HG02981 (cell line): ENCODE results near the gene BBS7.

ENCODE experiments used
- ATAC-seq: cut with Tn5 transposase; IDR thresholded peaks from one replicate; pipeline ENCODE4 v1.9.1; 2021; ENCODE audit warnings: mild to moderate bottlenecking, moderate library complexity; ENCODE audit not compliant: unreplicated experiment

BBS7 gene

GRCh38 chr4:121829511-121829910, 40.8 kb downstream of the BBS7 start:
- ATAC-seq, result no peak

GRCh38 chr4:121827853-121828252, 42.4 kb downstream of the BBS7 start:
- no peak for ATAC-seq

DNA sequence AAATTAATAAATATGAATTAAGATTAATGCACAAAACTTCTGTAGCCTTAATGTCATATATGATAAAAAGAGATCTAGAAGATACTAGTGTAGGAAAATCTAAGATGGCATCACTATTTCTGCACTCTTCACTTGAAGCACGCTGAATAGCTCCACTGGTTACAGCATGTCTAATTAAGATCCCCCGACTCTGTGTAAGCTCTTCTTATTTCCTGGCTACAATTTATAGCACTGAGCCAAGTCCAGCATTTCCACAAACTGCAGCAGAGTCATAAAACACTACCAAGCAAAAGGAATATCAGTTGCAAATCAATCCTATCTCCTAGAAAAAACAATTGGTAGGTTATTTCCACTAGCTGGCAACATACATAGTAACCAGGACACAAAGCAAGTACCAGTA, 45.3 kb downstream of the BBS7 start:
- ATAC-seq, result no peak

GRCh38 chr4:121824171-121824527, 46.1 kb downstream of the BBS7 start:
- ATAC-seq, result no peak

GRCh38 chr4:121823505-121824170, 46.6 kb downstream of the BBS7 start, which contains the start of gene CCNA2:
Gene CCNA2 (minus strand): TSS chr4:121823883. CDS start chr4:121823628, 255 bp downstream.
- ATAC-seq, result peak; percentile 94

DNA sequence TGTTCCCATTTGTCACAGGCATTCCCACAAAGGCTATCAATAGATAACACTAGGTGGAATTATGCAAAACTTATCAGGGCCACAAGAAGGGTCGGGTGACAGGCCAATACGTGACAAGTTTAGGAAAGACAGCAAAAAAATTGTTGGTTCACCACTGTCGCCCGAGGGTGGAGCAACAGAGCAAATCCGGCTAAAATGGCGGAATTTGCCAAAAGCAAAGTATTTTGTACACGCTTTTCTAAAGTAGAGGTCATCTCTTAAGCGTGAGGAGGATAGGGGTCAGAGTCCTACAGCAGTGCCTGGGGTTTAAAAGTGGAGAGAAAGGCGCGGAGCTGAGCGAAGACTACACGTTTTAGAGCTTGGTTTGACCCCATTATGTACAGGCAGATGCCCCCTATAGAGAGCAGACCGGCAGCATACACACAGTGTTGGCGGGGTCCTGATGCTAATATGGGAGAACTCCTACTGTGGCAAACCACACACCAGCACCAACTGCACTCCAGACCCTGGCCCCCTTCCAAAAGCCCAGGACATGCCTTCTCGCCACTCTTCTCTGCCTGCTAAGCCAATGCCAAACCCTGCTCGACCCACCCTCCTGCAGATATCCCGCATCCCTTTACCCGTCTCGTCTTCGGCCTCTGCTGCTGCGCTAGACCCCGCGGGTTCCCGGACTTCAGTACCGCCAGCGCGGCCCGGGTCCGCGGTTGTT, 47.3 kb downstream of the BBS7 start:
- ATAC-seq, result peak; percentile 37

DNA sequence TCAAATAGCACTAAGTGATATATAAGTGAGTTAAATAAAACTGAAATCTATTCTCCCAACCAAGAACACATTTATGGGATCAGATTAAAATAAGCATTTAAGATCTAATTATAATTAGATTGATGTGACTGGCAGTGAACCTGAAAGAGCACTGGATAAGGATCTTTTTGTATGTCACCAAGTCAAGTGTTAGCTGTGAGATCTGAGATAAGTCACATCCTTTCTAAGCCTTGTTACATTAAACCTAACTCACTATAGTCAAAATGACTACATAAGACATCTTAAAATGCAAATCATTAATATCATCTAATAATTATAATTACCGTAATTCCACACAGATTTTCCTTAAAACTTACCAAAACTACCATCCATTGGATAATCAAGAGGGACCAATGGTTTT, 48.2 kb downstream of the BBS7 start:
- ATAC-seq, result no peak

DNA sequence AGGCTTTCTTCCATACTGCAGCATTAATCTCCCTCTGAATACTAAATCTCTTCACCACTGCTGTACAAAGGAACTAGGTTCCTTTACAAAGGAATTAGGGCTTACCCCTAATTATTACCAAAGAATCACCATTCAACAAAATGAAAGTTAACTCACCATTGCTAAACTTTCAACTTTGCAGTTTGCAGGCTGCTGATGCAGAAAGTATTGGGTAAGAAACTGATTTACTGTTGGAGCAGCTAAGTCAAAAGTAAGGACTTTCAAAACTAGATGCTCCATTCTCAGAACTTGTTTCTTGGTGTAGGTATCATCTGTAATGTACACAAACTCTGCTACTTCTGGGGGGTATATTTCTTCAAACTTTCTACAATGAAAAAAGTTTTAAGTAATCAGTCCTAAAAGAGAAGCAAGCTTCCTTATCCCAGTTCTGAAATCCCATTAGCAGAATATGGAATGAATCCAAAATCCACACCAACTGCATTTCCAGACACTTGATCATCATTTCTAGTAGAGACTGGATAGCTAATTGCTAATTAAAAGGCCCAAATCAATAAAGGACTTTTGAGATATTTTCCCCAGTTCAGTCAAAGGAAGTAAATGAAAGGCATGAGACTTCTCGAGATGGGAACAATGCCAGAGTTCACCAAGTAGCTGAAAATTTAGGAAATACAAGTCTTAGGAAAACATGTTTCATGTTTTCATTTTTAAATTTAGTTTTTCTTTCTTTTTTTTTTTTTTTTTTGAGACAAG, 50.9 kb downstream of the BBS7 start:
- ATAC-seq, result no peak

DNA sequence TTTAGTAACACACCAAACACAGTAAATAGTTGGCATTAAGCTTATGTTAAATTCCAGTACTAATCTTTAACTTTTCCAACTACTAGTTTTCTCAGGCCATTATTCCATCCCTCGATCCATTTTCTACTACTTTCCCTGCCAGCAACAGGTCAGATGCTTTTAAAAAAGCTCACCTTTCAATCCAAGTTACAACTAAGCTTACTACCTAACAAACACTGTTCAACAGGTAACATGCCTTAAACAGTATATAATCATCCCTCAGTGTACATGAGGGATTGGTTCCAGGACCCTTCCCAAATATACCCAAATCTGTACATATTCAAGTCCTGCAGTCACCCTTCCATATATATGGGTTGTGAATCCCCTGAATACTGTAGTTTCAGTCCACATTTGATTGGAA, 52.1 kb downstream of the BBS7 start:
- no peak for ATAC-seq

- ATAC-seq, result no peak
Observed at GRCh38 chr4:121817701-121818100, 52.6 kb downstream of the BBS7 start.

DNA sequence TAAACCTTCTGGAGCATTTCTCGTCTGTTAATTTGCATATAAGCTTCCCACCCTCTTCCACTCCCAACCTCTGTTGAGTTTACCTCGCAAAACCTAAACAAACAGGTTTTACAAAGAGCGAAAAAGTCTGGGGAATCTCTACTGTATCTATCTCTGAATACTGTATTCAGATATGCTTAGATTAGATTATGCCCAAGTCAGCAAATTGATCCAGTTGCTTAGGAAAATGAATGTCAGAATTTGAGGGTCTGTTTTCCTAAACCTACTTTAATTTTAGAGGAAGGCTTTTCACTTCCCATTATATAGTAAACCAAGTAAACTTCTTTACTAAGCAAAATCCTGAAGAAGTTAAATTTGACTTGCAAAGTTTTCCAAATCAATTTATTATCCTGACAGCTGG, 53.3 kb downstream of the BBS7 start:
- no peak for ATAC-seq

DNA sequence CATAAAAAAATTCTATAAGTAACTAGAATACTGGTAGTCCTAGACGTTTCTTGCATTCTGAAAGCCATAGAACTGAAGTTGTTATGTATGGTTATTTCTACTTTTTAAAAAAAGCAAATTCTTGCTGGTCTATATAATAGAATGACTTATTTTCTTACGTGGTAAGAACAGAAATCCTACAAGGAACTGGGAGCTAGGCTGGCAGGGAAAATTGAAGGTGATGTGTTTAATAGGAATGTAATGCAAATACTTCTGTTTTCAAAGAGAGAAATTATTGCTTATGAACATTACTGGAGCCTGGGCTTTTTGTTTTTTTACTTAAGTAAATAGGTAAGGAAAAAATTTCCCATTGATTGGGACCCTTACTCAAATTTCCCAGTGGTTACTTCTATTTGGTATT, 55.5 kb downstream of the BBS7 start:
- ATAC-seq, result no peak

- ATAC-seq, result no peak
Observed at GRCh38 chr4:121811122-121811521, 59.2 kb downstream of the BBS7 start.

GRCh38 chr4:121806411-121806810, 63.9 kb downstream of the BBS7 start:
- ATAC-seq, result no peak

DNA sequence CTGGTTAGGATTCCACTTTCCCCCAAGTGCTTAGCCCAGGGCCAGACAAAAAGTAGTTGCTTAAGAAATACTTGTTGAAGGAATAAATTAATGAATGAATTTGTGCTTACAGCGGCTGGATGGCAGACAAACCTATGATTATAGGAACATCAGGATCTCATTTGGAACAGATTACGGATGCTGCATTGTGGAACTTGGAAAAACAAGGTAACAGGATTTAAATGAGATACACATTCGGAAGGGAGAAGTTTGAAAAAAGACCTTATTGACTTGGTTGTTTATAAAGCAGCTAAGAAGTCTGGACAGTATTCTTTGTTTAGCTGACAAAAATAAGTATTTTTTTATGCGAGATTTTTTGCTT, 68.6 kb downstream of the BBS7 start:
- ATAC-seq, result no peak

GRCh38 chr4:121800961-121801714, 69.1 kb downstream of the BBS7 start, which contains the start of gene EXOSC9:
Gene EXOSC9 (plus strand): TSS chr4:121801323. CDS start chr4:121801425, 102 bp downstream.
- peak; percentile 76 for ATAC-seq

DNA sequence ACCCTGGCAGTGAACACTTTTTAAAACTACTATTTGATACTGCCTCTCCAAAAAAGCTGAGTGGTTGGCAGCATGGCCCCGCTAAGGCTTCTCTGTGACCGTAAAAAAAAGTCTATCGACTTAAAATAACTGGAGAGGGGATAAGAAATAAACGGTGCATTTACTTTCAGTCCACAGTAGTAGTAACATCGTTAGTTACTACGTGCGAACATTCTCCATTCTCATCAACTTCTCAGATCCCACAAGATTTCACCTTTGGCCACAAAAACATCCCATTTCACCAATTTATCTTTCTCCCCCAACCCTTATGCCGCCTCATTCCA, 69.7 kb downstream of the BBS7 start:
- peak; percentile 18 for ATAC-seq

DNA sequence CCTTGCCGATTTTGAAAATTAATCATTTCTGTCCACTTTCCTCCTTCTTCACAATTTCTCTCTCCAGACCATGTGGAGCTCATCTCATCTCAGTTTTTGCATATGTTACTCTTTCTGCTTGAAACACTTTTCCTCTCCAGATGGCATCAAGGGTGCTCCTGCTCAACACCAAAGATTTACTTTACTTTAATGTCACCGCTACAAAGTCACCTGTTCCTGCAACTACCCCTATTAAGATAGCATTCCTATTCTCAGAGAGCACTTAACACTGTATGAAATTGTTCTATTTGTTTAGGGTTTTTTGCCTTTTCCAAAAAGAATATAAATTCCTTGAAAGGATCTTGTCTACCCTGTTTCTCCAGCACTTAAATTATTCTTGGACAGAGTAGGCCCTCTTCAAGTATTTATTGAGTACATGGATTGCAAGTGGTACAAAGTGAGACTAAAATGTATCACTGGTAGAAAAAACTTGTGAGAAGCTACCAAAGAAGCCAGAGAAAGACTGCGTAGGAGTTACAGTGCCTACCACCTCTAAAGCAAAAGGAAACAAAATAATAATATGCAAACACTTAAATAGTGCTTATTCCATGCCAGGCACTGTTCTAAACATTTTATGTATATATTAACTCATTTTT, 70.3 kb downstream of the BBS7 start:
- ATAC-seq, result no peak

GRCh38 chr4:121799208-121799823, 71.0 kb downstream of the BBS7 start:
- no peak for ATAC-seq

DNA sequence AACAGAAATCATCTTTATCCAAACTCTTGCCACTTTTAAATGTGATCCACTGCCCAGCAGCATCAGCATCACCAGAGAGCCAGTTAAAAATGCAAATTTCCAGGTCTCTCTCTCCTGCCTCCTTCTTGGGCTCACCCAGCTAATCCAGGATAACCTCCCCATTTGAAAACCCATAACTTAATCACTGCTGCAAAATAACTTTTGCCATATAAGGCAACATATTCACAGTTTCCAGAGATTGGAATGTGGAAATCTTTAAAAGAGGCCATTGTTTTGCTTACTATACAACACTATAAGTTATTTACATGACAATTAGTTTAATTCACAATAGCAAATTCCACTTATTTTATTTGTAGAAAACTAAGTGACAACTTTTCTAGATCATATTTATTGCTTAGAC, 74.0 kb downstream of the BBS7 start:
- no peak for ATAC-seq
